Endothelial cell of umbilical vein (primary cell): ENCODE results near the gene NME5. TPM values are rescaled to one million over a fixed set of nuclear protein-coding genes. Genes with fewer than 3 reads are reported as not detected.

Experiments
- Bru-seq: library from RNA; stranded (reverse); fragments of 400-500 nt; gene quantifications from one replicate; lab custom pipeline; 2021; lab: Mats Ljungman, UMichigan
- BruChase-seq, 2 experiments: library from RNA; stranded (reverse); fragments of 400-500 nt; gene quantifications; one replicate each; lab custom pipeline; 2021; lab: Mats Ljungman, UMichigan
- BruUV-seq: library from RNA; stranded (reverse); fragments of 400-500 nt; replicated peaks from 2 replicates; lab custom pipeline; 2021; lab: Mats Ljungman, UMichigan
- CTCF ChIA-PET: fragments of 300-600, 350-600 bp; sonication (Branson Sonifier 250); formaldehyde crosslinking; loops from one replicate; lab custom pipeline; 2021; ENCODE audit warnings: antibody characterized with exemption, inconsistent platforms; lab: Charles Lee
- POLR2A ChIA-PET: fragments of 300-600, 350-600 bp; sonication (Branson Sonifier 250); formaldehyde crosslinking; loops from one replicate; lab custom pipeline; 2021; ENCODE audit warnings: antibody characterized with exemption, inconsistent platforms; lab: Charles Lee
- DNase-seq: peaks from one replicate; pipeline ENCODE4 v3.0.0-alpha.2; 2011; ENCODE audit warnings: low read depth, low spot score
- FAIRE-seq: peaks from 2 replicates; lab custom pipeline; 2011; peaks lifted over from hg19 to GRCh38; lab: Jason Lieb, UNC
- H2AFZ ChIP-seq: 2 replicates; pipeline ENCODE4 v1.6.0; 2012; ENCODE audit warnings: low read depth, low read length, control low read depth, inconsistent platforms
- H3K27ac ChIP-seq: 2 replicates; pipeline ENCODE4 v1.5.1; 2011; ENCODE audit warnings: low read depth, mild to moderate bottlenecking, control low read depth, low read length, moderate library complexity; ENCODE audit not compliant: insufficient read depth
- H3K27me3 ChIP-seq, 2 experiments: 2 replicates each; pipeline versions ENCODE4 v1.6.0 to v1.6.1; 2011; ENCODE audit warnings: low read length in 2 of 2, mixed read lengths in 1 of 2; ENCODE audit not compliant: control insufficient read depth in 2 of 2, insufficient read depth in 2 of 2
- H3K36me3 ChIP-seq, 2 experiments: 2 replicates in 1 of 2; 3 replicates in 1 of 2; pipeline ENCODE4 v1.5.1; 2011; ENCODE audit warnings: low read length in 2 of 2, mild to moderate bottlenecking in 1 of 2, moderate library complexity in 1 of 2; ENCODE audit not compliant: control insufficient read depth in 2 of 2, insufficient read depth in 2 of 2; ENCODE audit errors: extremely low read depth in 1 of 2
- H3K4me1 ChIP-seq: 3 replicates; pipeline ENCODE4 v1.5.1; 2011; ENCODE audit warnings: mild to moderate bottlenecking, low read length; ENCODE audit not compliant: control insufficient read depth, insufficient read depth; ENCODE audit errors: extremely low read depth
- H3K4me2 ChIP-seq: 2 replicates; pipeline ENCODE4 v1.6.1; 2011; ENCODE audit warnings: low read length, control low read depth, mixed read lengths; ENCODE audit not compliant: insufficient read depth
- H3K4me3 ChIP-seq, 3 experiments: fragments of 200-600 bp in 1 of 3; sonication (generic), shearing (Covaris generic) in 1 of 3; replicated peaks in 1 of 3; 2 replicates each; pipeline ENCODE4 v1.5.1; 2011 to 2016; ENCODE audit warnings: control low read depth in 3 of 3, low read length in 3 of 3, mild to moderate bottlenecking in 2 of 3, inconsistent platforms in 1 of 3, low read depth in 1 of 3, moderate library complexity in 1 of 3; ENCODE audit not compliant: insufficient read depth in 1 of 3
- H3K79me2 ChIP-seq: 2 replicates; pipeline ENCODE4 v1.6.0; 2012; ENCODE audit warnings: low read length, inconsistent platforms; ENCODE audit not compliant: control insufficient read depth, insufficient read depth
- H3K9ac ChIP-seq: replicated peaks from 2 replicates; pipeline ENCODE3; 2011; ENCODE audit warnings: low read length, control low read depth; ENCODE audit not compliant: insufficient read depth; ENCODE audit errors: extremely low read depth
- H3K9me1 ChIP-seq: replicated peaks from 3 replicates; pipeline ENCODE4 v1.6.0; 2011; ENCODE audit warnings: mild to moderate bottlenecking, low read length; ENCODE audit not compliant: control insufficient read depth, insufficient read depth; ENCODE audit errors: extremely low read depth
- H3K9me3 ChIP-seq: replicated peaks from 2 replicates; pipeline ENCODE4 v1.5.1; 2012; ENCODE audit warnings: low read length, inconsistent platforms; ENCODE audit not compliant: control insufficient read depth, insufficient read depth
- H4K20me1 ChIP-seq: replicated peaks from 2 replicates; pipeline ENCODE3; 2011; ENCODE audit warnings: mild to moderate bottlenecking, low read length; ENCODE audit not compliant: control insufficient read depth, insufficient read depth; ENCODE audit errors: extremely low read depth
- CTCF ChIP-seq, 2 donors: IDR thresholded peaks; 1 replicate in 1 of 2; 2 replicates in 1 of 2; pipeline ENCODE4 v1.5.1; 2011; ENCODE audit warnings: low read length in 2 of 2, mild to moderate bottlenecking in 2 of 2, moderate library complexity in 2 of 2, control low read depth in 1 of 2, inconsistent platforms in 1 of 2, low read depth in 1 of 2; ENCODE audit not compliant: insufficient read depth in 1 of 2; ENCODE audit errors: extremely low read depth in 1 of 2
- EZH2 ChIP-seq: IDR thresholded peaks from 2 replicates; pipeline ENCODE4 v1.6.1; 2012; ENCODE audit warnings: borderline replicate concordance, low read depth, mild to moderate bottlenecking, moderate library complexity, low read length, inconsistent platforms; ENCODE audit not compliant: severe bottlenecking
- FOS ChIP-seq: IDR thresholded peaks from 2 replicates; pipeline ENCODE4 v1.6.1; 2011; ENCODE audit warnings: mild to moderate bottlenecking, low read length, moderate library complexity, borderline replicate concordance; ENCODE audit not compliant: insufficient read depth
- GATA2 ChIP-seq: IDR thresholded peaks from 2 replicates; pipeline ENCODE4 v1.7.0; 2011; ENCODE audit warnings: low read depth, mild to moderate bottlenecking, moderate library complexity, mixed read lengths, low read length; ENCODE audit not compliant: insufficient read length, insufficient read depth
- JUN ChIP-seq: IDR thresholded peaks from 2 replicates; pipeline ENCODE4 v1.6.1; 2011; ENCODE audit warnings: borderline replicate concordance, low read depth; ENCODE audit not compliant: insufficient read length, insufficient read depth
- MAX ChIP-seq: IDR thresholded peaks from 2 replicates; pipeline ENCODE4 v1.6.1; 2011; ENCODE audit not compliant: insufficient read depth, insufficient read length
- MYC ChIP-seq: IDR thresholded peaks from one replicate; pipeline ENCODE4 v1.6.1; 2011; ENCODE audit warnings: mild to moderate bottlenecking, low read depth, low read length
- POLR2A ChIP-seq: IDR thresholded peaks from 2 replicates; pipeline ENCODE4 v1.6.1; 2012; ENCODE audit warnings: low read depth, mild to moderate bottlenecking, control low read depth, low read length
- POLR2AphosphoS5 ChIP-seq: IDR thresholded peaks from 2 replicates; pipeline ENCODE4 v1.6.1; 2012; ENCODE audit warnings: low read depth, mild to moderate bottlenecking, control low read depth, low read length, moderate library complexity; ENCODE audit not compliant: insufficient read depth
- dilution Hi-C: fragments of 300-500 bp; cut with MboI; formaldehyde crosslinking; loops from one replicate; pipeline ENCODE4 v1.15.0; 2019; ENCODE audit warnings: low sequenced_read_pairs; ENCODE audit not compliant: extremely low pct_ligation_motif_present
- intact Hi-C: fragments of 100-400 bp; cut with micrococcal nuclease; formaldehyde crosslinking; loops from one replicate; pipeline ENCODE4 v1.10.0; 2022
- long read RNA-seq: library from polyadenylated mRNA; stranded (forward); transcript quantifications from one replicate; pipeline ENCODE4 v2.0.0, GENCODE V29; 2021
- polyA minus RNA-seq, 3 experiments: library from RNA; depleted of rRNA, polyadenylated mRNA; stranded (reverse); fragments of >200 nt; gene quantifications; 1 replicate in 1 of 3; 2 replicates in 2 of 3; pipeline ENCODE4 v1.2.3, GENCODE V29; 2011
- polyA plus RNA-seq, 4 experiments: library from polyadenylated mRNA; depleted of rRNA in 3 of 4; stranded (reverse) in 3 of 4; unstranded in 1 of 4; fragments of >200 nt; gene quantifications; 2 replicates each; pipeline versions ENCODE4 v1.2.1 to v1.2.3, GENCODE V29; 2011 to 2012; ENCODE audit warnings: missing spikeins in 1 of 4
- total RNA-seq: library from RNA; stranded (reverse); gene quantifications from 2 replicates; pipeline ENCODE4 v1.2.3, GENCODE V29; 2021

NME5 gene
- total RNA-seq (1.4 and 1.5 TPM in 2 replicates), polyA plus RNA-seq (0.11 TPM in 1 of 2 replicates, not detected in the other), polyA minus RNA-seq (not detected in 2 replicates), Bru-seq, nascent RNA (percentile 32 among the genes with signal in this experiment), BruChase-seq, experiment 1, labeled RNA remaining after a 6-hour chase (percentile 11 among the genes with signal in this experiment), BruChase-seq, experiment 2, labeled RNA remaining after a 2-hour chase (percentile 24 among the genes with signal in this experiment)
- 0.12 TPM in 1 of 2 replicates, not detected in the other for polyA plus RNA-seq (2011; cell fraction: cytosol; rRNA removed)
- 0.13 TPM in 1 of 2 replicates, not detected in the other for polyA plus RNA-seq (2011; cell fraction: nucleus; rRNA removed)
- 1.6 and 2.4 TPM in 2 replicates for polyA plus RNA-seq (2012)
- not detected for polyA minus RNA-seq (2011; cell fraction: cytosol; rRNA and poly(A)+ RNA removed)
- not detected in 2 replicates for polyA minus RNA-seq (2011; cell fraction: nucleus; rRNA and poly(A)+ RNA removed)
- long read RNA-seq, partial matches to known transcripts = 1 of 4 reads
- long read RNA-seq, other reads (novel, unspliced or antisense) = 1 of 4 reads

DNA sequence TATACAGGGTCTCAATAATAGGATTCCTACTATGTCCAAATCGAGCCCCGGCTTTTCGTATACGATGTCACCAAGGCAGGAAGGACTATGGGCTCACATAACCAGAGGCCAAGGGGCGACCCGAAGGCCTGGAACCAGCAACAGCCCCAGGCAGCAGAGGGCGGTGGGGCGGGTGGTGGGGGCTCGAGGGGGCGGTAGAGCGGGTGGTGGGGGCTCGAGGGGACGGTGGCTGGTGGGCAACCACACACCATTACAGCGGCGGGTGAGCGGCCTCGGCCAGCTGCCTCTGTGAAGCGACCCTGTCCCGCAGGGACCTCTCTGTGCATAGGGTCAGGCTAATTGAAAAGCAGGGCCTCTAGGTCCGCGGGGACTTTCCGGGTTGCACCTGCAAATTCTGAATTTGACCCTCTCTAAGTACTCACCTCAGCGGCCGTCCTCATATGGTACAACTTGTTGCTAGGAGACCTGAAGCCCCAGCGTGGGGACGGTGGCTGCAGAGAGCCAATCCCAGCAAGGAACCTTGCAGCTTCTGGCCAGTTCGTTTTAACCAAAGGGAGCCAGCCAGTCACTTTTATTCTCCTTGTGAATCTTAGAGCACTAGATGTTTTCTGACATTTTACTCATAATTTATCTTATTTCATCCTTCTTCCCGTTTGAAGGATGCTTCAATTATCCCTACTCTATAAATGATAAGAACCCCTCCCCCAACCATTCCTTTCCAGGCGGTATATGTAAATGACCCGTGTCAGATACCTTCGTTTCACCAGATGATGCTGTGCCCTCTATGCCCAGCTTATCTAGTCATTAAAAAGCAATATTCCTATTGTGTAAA, at the start of gene NME5:
Gene NME5, minus strand, starts transcription at position 480 of the 832 bp plus-strand sequence. CDS start 648 bp downstream, outside the sequence.
- peak within 1 kb of the TSS; percentile 61 for H2AFZ ChIP-seq

More for the DNA sequence above, at the start of gene NME5:
- Histone ChIP-seq H3K4me3 (peak within 1 kb of the TSS in 2 of 3 experiments; percentile 44 to 74), H3K4me2 (peak within 1 kb of the TSS; percentile 50), H3K36me3 (no peaks in the 10 kb centered on the region), H3K27me3 (no peaks in the 10 kb centered on the region), H3K4me1 (peaks cover 5% of the 10 kb centered on the region), H3K9me3 (no peaks in the 10 kb centered on the region), H3K9ac (no peak within 1 kb of the TSS), H4K20me1 (no peaks in the 10 kb centered on the region), H3K79me2 (no peaks in the 10 kb centered on the region), H3K27ac (no peak within 1 kb of the TSS), H3K9me1 (no peaks in the 10 kb centered on the region)
- CTCF ChIA-PET = interaction anchor here (1.2 to 2.1 kb wide), 4 partner anchors 38 to 360 kb away, joined by 4 to 6 read pairs (median 5); no protein-coding TSS in a partner anchor
- DNase-seq = peak; percentile 64
- intact Hi-C loops = no loop called here
- BruUV-seq = no TSS peak
- TF ChIP-seq FOS (no peak), JUN (no peak), CTCF (IDR thresholded peaks at IDR 0.05; ENCODE audit: extremely low read depth in 1 of 2, insufficient read depth in 1 of 2, low read depth in 1 of 2, low read length in 2 of 2) (no peak), MAX (no peak), MYC (no peak), POLR2A (no peak), POLR2AphosphoS5 (no peak), EZH2 (no peak), GATA2 (no peak)
- POLR2A ChIA-PET = no interaction called here
- peak; percentile 49 for FAIRE-seq
- dilution Hi-C loops = no loop called here
